HG03196 (cell line): ENCODE data around the gene PGAM1.
"Not testable (repeated sequence)": the region's sequence is repeated elsewhere in the genome, so short reads cannot be mapped to it uniquely, and the experiment has no call there.

ENCODE experiments used
- ATAC-seq: cut with Tn5 transposase; IDR thresholded peaks from one replicate; pipeline ENCODE4 v1.9.1; 2021; ENCODE audit not compliant: unreplicated experiment

PGAM1 gene

GRCh38 chr10:97425964-97426775 is at the start of gene PGAM1:
TSS of gene PGAM1 (plus strand) at chr10:97426191. CDS start at chr10:97426308, 117 bp downstream.
- ATAC-seq = peak; percentile 72

GRCh38 chr10:97376413-97376812 is 49.6 kb upstream of the PGAM1 start:
- ATAC-seq = no peak

GRCh38 chr10:97378933-97379921 is 46.8 kb upstream of the PGAM1 start:
- no peak for ATAC-seq

GRCh38 chr10:97380516-97380915 is 45.5 kb upstream of the PGAM1 start:
- no peak for ATAC-seq

GRCh38 chr10:97381626-97382025 is 44.4 kb upstream of the PGAM1 start:
- no peak for ATAC-seq

- ATAC-seq = no peak
Measured at GRCh38 chr10:97383159-97383558, 42.8 kb upstream of the PGAM1 start.

GRCh38 chr10:97384156-97384555 is 41.8 kb upstream of the PGAM1 start:
- no peak for ATAC-seq

- no peak for ATAC-seq
Measured at GRCh38 chr10:97384641-97385040, 41.4 kb upstream of the PGAM1 start.

- ATAC-seq = no peak
Measured at GRCh38 chr10:97385565-97385964, 40.4 kb upstream of the PGAM1 start.

- ATAC-seq = no peak
Measured at GRCh38 chr10:97388152-97388551, 37.8 kb upstream of the PGAM1 start.

GRCh38 chr10:97390091-97390490 is 35.9 kb upstream of the PGAM1 start:
- ATAC-seq = no peak

GRCh38 chr10:97393034-97393573 is 32.9 kb upstream of the PGAM1 start:
- ATAC-seq = no peak

- no peak for ATAC-seq
Measured at GRCh38 chr10:97396056-97396455, 29.9 kb upstream of the PGAM1 start.

GRCh38 chr10:97399843-97400545 is 26.0 kb upstream of the PGAM1 start:
- ATAC-seq = no peak

GRCh38 chr10:97400665-97401454 is 25.1 kb upstream of the PGAM1 start, which contains the start of gene RRP12:
TSS of gene RRP12 (minus strand) at chr10:97401340. CDS start at chr10:97401231, 109 bp downstream.
- ATAC-seq = peak; percentile 94

- no peak for ATAC-seq
Measured at GRCh38 chr10:97401455-97401919, 24.5 kb upstream of the PGAM1 start.

GRCh38 chr10:97404044-97404443 is 21.9 kb upstream of the PGAM1 start:
- ATAC-seq = no peak

- ATAC-seq = no peak
Measured at GRCh38 chr10:97406064-97406463, 19.9 kb upstream of the PGAM1 start.

GRCh38 chr10:97406483-97406882 is 19.5 kb upstream of the PGAM1 start:
- not testable (repeated sequence) for ATAC-seq
